ENCODE data around the gene KCNK3.
A peak's percentile ranks its signal among the peaks of the same experiment; 100 is the strongest.
"Not testable (repeated sequence)": the region's sequence is repeated elsewhere in the genome, so short reads cannot be mapped to it uniquely, and the experiment has no call there.

The KCNK3 gene

DNA sequence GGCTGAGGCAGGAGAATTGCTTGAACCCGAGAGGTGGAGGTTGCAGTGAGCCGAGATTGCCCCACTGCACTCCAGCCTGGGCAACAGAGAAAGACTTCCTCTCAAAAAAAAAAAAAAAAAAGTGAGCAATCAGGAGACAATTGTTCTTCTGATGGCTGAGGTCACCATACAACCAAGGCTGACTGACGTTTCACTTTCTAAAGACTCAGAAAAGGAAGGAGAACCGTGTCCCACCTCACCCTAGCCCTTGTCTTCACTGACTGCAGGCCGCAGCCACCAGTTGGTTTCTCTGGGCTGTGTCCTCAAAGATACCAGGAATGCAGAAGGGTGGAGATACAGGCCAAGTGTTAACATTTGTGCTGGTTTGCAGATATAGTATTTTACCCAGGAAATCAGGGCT lies 63.8 kb downstream of the KCNK3 start:
- no peak for DNase-seq (ENCODE audit: low spot score)

DNA sequence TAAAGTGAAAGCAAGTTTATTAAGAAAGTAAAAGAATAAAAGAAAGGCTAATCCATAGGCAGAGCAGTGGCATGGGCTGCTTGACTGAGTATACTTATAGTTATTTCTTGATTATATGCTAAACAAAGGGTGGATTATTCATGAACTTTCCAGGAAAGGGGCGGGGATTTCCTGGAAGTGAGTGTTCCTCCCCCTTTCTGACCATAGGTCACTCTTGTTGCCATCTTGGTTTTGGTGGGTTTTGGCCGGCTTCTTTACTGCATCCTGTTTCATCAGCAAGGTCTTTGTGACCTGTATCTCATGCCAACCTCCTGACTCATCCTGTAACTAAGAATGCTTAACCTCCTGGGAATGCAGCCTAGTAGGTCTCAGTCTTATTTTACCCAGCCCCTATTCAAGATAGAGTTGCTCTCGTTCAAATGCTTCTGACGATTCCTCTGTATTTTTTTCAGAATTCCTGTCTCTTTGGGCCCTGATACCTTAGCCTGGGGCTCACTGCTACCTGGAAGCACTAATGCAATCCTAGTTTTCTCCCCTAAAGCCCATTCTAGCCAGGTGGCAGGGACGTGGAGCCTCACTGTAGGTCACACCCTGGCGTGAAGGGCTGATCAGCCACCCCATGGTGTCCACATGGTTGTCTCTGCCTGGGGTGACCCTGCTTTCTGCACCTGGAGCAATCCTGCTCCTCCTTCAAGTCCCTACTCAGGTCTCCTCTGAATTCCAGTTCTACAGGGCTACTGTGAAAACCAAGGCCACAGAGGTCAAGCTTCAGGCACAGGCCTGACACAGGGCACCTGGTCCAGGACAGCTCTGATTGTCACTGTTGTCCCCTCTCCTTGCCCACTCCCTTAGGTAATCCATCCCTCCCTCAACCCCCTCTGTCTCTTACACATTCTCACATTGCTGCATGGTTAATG lies 65.6 kb downstream of the KCNK3 start:
- no peak for DNase-seq (ENCODE audit: low spot score)

DNA sequence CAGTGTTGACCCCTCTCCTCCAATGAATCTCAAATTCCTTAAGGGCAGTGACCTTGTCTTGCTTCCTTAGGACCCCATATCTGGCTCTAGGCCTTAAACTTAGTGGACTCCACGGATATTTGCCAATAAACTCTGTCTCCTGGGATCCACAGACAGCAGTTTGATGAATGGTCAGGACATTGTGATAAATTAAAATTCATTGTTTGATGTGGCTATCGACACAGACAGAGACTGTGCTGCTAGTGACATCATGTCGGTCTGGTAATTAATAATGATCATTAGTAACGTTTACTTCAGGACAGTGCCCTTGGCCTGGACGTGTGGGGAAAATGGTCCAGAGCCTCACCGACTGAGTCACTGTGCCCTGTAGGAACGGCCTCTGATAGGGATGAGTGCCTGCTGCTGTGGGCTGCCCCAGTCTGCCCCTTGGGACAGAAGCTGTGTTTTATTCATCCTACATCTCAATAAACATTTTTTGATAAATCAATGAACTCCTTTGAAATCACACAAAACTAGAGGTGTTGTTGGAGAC lies 66.3 kb downstream of the KCNK3 start:
- DNase-seq (ENCODE audit: low spot score), result no peak

DNA sequence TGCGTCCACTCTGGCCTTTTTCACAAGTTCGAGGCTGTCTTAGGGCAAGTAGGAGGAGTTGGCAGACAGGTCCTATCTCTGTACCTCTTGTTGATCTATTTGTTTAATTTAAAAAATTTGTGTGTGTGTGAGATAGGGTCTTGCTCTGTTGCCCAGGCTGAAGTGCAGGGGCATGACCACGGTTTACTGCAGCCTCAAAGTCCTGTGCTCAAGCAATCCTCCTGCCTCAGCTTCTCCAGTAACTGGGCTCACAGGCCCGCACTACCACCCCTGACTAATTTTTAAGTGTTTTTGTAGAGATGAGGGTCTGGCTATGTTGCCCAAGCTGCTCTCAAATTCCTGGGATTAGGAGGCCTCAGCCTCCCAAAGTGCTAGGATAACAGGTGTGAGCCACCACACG lies 67.3 kb downstream of the KCNK3 start:
- DNase-seq (ENCODE audit: low spot score), result no peak

DNA sequence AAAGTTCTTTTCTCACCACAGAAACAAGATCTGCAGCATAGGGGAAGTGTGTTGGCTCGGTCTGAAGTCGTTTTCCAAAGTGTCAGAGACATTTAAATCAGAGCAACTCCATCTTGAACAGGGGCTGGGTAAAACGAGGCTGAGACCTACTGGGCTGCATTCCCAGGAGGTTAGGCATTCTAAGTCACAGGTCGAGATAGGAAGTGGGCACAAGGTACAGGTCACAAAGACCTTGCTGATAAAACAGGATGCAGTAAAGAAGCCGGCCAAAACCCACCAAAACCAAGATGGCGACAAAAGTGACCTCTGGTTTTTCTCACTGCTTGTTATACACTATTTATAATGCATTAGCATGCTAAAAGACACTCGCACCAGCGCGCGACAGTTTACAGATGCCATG lies 68.5 kb downstream of the KCNK3 start:
- not testable (repeated sequence) for DNase-seq (ENCODE audit: low spot score)

DNA sequence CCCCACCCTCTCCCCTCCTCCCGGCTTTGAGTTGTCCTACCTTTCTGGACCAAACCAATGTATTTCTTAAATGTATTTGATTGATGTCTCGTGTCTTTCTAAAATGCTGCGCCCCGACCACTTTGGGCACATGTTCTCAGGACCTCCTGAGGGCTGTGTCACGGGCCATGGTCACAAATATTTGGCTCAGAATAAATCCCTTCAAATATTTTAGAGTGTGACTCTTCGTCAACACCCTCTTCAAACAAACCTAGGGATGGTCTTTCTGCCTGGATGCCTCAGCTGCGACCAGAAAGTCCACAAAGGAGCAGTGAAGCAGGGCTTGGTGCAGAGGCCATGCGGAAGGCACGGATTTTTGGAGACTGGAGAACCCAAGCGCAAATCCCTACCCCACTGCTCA lies 70.5 kb downstream of the KCNK3 start:
- DNase-seq (ENCODE audit: low spot score), result no peak

DNA sequence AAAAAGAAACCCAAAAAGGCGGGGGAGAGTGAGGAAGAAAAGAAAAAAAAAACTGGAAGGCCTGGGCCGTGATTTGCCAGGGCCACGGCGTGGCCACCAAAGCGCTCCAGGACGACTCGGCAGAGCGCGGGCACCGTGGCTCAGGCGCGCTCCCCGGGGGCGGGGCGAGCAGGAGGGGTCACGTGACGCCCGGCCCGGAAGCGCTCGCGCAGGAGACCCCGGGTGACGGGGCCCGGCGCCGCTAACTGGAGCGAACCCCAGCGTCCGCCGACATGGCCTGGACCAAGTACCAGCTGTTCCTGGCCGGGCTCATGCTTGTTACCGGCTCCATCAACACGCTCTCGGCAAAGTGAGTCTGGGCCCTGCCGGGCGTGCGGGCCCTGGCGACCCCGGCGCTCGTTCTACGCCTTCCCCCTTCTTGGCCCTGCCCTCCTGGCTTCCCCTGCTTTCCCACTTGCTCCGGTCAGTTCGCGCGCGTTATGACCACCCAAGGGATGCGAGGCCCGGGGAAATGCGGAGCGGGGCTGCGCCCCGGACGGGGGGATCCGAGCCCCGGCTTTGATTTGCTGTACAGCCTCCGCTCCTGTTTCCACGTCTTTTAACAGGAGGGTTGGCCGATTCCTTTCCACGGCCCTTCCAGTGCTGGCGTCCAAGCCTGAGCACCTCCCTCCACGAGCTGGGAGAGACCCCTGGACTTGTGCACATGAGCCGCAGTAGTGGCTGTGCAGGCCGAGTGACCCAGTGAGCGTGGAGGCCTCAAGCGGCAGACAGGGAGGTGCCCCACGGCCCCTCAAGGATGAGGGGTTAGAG lies 71.8 kb downstream of the KCNK3 start, which contains the start of gene SLC35F6:
Gene SLC35F6 (plus strand): TSS at position 207 of the 810 bp plus-strand sequence. CDS start 66 bp downstream, at position 273.
- peak; percentile 70 for DNase-seq (ENCODE audit: low spot score)

DNA sequence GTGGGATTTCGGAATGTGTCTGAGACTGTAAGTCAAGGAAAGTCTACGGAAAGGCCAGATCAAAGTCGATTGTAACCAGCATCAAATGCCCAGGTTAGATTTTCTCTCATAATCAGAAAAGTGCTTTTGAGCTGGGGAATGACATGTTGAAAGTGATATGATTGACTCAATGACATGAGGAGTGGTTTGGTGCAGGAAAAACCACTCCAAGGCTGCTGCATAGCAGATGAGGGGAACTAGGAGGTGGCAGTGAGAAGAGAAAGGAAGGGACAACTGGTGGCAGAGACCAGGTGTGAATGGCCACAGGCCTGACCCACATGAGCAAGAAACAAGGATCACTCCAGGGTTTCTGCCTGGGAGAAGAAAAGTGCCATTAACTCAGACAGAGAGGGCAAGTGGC lies 72.4 kb downstream of the KCNK3 start:
- DNase-seq (ENCODE audit: low spot score), result no peak

DNA sequence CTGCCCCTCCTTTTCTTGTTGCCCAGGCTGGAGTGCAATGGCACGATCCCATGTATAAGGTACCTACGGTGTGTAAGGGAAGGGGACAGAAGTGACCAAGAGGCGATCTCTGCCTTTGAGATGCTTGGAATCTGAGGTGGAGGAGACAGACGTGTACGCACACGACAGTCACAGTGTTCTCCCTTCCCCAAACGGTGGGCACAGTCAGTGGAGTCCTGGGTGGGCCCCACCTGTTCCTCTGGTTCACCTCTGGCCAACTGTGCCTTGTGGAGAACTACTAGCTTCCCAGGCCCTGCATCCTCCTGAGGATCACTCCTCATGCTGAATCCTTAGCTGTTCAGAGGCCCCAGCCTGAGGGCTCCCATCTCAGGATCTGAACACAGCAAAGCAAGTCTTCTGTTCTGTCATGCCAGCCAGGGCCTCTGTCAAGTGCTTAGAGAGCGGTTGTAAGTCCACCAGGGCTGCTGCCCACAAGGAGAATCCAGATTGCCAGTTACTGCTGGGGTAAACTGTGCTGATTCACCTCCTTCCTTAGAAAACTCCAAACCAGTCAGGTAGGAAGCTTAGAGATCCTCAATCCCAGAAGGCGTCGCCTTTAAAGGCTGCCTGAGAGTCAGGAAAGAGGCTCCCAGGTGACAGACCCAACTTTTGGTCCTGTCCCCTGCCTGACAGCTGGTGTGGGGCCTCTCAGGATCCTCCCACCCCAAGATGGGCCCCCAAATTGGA lies 73.1 kb downstream of the KCNK3 start:
- DNase-seq (ENCODE audit: low spot score), result no peak

DNA sequence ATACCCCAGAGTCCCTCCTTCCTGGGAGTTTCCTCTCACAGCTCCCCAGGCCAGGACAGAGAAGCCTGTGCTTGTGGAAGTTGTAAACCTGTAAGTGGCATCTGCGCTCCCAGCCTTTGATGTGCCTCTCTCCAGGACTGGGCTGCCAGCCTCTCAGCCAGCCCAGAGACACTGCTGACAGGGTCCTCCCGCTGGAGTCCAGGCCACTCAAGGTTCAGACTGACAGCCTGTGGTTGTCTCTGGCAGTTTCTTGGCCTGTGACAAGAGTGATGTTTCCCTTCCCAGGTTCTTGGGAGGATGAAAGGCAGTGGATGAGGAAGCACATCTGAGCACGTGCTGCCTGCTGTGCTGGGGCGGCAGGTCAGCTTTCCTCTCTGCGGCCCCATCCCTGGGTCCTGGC lies 74.6 kb downstream of the KCNK3 start:
- no peak for DNase-seq (ENCODE audit: low spot score)

DNA sequence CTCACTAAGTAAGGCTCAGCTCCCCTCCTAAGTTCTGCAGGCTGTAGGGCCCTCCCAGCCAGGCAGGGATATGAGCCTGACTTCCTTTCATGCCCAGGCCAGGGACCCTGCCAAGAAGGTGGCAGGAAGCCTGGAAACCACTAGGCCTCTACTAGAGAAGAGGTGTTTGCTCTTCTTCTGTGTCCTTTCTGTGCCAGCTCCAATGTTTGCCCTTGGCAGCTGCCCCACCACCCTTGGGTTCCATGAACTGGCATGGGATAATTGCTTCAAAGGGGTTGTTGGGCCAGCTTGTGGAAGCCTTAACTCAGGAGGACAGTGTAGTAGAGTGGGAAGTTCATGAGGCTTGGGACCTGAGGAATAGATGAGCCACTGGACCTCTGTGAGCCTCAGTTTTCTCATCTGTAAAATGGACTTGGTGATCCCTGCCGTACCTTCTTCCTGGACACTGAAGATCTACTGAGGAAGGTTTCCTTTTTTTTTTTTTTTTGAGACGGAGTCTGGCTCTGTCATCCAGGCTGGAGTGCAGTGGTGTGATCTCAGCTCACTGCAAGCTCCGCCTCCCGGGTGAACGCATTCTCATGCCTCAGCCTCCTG lies 75.5 kb downstream of the KCNK3 start:
- DNase-seq (ENCODE audit: low spot score), result no peak

DNA sequence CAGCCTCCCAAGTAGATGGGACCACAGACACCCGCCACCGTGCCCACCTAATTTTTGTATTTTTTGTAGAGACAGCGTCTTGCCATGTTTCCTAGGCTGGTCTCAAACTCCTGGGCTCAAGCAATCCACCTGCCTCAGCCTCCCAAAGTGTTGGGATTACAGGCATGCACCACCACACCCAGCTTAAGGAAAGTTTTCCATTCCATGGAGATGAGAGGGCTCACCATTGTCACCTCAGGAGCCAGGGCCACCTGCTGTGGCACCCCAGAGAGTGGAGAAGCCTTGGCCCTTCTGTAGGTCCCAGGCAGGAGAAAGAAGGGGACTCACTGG lies 76.2 kb downstream of the KCNK3 start:
- DNase-seq (ENCODE audit: low spot score), result no peak

DNA sequence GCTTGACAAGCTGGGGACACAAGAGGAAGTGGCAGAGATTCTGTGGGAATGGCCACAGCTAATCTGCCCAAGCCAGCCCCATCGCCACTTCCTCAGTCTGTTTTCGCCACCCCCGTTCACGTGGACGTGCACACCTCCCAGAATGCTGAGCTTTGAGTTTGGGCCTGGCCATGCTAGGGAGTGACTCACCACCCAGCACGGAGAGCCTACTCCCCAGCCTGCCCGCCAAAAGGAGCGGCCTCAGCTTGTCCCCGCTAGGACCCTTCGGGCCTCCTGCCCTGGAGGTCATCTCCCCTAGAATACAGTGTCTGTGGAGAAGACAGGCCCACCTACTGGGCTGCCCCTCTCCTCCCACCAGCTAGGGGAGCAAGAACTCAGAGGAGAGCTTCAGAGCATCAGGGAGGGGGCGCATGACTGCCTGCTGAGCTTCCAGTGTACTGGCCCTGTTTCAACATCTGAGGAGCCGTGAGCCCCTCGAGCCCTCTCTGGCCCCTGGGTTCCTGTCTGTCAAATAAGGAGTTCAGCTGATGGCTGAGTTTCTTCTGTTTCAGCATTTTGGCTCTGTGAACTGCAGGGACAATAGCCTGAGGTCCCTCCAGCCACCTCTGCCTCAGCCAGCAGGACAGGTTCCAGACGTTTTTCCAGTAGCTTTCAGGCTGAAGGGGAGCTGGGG lies 76.7 kb downstream of the KCNK3 start:
- peak; percentile 83 for DNase-seq (ENCODE audit: low spot score)

DNA sequence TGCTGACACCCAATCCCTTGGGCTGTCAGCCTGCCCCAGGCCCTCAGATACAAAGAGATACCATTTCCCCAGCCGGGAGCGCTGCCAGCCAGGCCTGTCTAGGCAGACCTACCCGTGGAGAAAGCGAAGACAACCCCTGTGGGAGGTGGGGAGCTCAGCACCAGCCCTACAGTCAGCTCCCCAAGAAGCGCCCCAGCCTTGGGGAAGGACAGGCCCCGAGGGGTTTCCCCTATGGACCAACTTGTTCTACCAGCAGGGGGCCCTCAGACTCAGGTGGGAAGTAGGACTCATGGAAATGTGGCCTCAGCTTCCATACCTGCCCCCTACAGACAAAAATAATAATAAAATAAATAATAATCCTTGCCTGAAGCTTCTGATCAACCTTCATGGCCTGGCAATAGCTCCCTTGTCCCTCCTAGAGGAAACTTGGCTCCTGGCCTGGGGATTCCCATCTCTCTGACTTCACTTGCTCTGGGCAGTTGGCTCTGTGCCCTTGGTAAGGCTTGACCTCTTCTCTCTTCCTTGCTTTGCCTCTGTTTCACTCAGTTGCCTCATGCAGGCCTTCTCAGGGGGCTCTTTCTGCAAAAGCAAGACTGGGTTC lies 78.6 kb downstream of the KCNK3 start:
- peak; percentile 91 for DNase-seq (ENCODE audit: low spot score)

DNA sequence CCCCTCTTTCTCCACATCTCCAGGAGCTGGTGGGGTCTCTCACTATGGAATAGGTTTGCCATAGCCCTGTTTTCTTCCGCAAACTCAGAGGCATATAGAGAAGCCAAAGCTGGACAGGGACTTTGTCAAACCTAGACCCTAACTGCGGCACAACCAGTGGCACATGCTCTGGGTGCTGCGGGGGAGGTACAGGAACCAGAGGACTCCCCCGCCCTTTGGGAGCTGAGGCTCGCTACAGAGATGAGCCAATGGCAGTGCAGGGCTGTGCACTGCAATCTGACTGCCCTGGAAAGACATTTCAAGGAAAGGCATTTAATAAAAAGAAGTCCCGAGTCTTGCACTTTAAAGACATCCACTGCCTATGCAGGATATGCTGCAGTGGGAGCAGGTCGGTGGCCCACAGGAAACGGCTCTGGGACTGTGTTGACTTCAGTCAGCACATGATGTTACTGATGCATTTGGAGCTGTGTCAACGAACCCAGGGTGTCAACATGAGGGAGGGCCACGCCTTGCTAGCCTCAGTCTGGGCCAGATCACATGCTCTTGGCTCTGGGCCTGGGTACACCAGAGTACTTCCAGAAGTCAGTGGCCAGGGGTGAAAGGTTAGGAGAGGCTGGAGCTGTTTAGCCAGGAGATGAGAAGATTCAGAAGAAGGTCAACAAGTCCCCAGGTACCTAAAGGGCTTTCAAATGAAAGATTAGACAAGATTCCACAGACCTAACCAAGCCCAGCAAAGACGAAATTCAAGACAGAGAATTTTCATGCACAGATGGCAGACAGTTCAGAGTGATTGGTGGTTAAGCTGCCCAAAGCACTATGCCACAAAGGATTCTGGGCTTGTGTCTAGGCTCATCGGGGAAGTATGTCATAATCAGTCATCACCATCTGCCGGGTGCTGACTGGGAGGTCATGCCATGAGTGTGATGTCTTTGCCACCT lies 79.8 kb downstream of the KCNK3 start:
- DNase-seq (ENCODE audit: low spot score), result peak; percentile 89

DNA sequence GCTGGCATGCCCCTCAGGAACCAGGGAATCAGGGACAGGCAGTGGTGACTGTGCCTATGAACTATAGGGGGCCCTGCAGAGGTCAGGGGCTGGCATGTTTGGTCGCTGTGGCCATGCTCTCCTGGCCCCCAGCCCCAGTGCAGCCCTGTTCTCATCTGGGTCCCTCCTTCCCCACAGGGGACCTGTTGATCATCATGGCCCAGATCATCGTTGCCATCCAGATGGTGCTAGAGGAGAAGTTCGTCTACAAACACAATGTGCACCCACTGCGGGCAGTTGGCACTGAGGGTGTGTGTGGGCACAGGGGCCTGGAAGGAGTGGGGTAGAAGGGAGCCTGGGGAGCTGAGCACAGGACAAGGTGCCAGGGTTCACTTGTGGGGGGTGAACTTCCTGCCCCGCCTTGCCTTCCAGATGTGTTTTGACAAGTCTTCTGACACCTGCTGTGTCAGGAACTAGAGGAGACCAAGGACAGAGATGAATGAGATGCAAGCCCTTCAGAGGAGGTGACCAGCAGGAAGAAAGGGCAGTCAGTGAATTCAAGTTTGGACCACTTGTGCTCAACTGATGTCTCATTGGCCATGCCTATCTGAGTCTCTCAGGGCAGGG lies 83.8 kb downstream of the KCNK3 start:
- no peak for DNase-seq (ENCODE audit: low spot score)

DNA sequence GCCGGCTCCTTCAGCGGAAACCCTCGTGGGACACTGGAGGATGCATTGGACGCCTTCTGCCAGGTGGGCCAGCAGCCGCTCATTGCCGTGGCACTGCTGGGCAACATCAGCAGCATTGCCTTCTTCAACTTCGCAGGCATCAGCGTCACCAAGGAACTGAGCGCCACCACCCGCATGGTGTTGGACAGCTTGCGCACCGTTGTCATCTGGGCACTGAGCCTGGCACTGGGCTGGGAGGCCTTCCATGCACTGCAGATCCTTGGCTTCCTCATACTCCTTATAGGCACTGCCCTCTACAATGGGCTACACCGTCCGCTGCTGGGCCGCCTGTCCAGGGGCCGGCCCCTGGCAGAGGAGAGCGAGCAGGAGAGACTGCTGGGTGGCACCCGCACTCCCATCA lies 85.6 kb downstream of the KCNK3 start:
- no peak for DNase-seq (ENCODE audit: low spot score)

DNA sequence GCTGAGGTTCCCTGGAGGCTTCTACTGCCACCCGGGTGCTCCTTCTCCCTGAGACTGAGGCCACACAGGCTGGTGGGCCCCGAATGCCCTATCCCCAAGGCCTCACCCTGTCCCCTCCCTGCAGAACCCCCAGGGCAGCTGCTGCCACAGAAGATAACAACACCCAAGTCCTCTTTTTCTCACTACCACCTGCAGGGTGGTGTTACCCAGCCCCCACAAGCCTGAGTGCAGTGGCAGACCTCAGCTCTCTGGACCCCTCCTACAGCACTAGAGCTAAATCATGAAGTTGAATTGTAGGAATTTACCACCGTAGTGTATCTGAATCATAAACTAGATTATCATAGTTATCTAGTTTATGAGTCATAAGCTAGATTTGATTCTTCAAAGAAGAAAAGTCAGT lies 86.0 kb downstream of the KCNK3 start:
- no peak for DNase-seq (ENCODE audit: low spot score)

DNA sequence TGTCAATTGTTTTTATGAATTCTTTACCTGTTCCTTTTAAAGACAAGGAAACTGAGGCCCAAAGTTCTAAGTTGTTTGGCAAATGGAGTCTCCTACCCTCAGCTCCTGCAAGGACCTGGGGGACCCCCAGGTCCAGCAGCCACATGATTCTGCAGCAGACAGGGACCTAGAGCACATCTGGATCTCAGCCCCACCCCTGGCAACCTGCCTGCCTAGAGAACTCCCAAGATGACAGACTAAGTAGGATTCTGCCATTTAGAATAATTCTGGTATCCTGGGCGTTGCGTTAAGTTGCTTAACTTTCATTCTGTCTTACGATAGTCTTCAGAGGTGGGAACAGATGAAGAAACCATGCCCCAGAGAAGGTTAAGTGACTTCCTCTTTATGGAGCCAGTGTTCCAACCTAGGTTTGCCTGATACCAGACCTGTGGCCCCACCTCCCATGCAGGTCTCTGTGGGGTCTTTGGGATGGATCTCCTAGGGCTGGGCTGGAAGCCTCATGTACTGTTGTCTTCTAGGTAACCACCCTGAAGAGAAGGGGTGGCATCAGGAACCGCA lies 87.8 kb downstream of the KCNK3 start:
- no peak for DNase-seq (ENCODE audit: low spot score)
